HL-60/S4 treated with phorbol 12-myristate 13-acetate at 8.2 ng/mL for 4 days and 3 days (cell line): ENCODE data around the gene LIN9.
"Not testable (repeated sequence)": the region's sequence is repeated elsewhere in the genome, so short reads cannot be mapped to it uniquely, and the experiment has no call there.

Source experiments
- in situ Hi-C: fragments of 300-500 bp; cut with MboI; formaldehyde crosslinking; loops from 2 replicates; pipeline ENCODE4 v1.15.0; 2022; ENCODE audit warnings: low sequenced_read_pairs

Gene LIN9

DNA sequence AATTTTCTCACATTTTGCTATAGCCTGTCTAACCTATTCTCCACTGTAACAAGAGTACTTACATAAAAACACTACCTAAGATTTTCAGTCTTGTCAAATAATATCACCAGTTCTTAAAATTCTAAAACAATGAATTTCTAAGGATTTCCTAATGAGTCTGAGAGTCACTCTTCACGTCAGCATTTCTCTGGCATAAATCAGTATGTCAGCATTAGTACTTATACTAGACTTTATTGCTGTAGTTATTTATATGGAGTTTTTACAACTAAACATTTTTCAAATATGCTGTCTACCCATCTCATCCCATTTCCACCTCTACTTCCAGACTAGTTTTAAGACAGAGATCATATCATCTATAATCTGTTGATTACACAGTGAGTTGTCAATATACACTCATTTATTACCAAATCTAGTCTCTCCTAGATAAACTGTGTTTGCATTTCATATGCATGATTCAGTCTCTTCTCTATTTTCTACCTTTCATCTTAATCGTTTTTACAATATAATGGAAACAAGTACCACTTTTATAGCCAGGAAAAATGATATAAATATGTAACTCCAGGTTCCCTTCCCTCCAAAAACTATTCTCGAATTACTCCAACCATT, 32.8 kb downstream of the LIN9 start:
- in situ Hi-C loops: no loop called here

DNA sequence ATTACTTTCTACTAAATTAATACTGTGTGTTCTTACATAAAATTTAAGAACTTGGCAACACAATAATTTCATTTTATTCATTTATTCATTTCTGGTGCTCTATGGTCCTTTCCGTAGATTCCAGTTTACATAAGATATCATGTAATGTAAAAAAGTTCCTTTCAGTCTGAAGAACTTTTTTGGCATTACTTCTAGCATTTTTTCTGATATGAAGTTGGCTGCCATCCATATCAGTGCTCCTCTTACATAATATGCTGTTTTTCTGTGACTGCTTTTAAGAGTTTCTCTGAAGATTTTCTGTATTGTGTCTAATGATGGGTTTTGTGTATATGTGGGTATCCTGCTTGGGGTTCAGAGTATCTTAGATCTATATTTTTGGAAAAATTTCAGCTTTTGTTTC, 34.8 kb downstream of the LIN9 start:
- in situ Hi-C loops: no loop called here

DNA sequence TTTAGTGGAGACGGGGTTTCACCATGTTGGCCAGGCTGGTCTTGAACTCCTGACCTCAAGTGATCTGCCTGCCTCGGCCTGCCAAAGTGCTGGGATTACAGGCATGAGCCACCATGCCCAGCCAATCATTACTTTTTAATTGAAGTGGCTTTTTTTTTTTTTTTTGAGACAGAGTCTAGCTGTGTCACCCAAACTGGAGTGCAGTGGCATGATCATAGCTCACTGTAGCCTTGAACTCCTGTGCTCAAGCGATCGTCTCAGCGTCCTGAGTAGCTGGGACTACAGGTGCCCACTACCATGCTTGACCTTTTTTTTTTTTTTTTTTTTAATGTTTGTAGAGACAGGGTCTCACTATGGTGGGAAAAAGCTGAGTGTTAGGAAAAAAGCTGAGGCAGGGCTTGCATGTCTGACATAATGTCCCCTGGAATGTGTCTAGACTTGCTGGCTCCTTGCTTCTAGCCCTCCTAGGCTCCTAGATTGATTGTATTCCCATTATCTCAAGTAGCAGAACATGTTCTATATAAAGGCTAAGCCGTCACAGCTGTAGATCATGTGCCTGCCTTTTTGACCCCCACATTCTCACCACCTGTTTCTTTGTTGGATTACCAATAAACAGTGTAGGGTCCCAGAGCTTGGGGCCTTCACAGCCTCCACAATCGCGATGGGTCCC, 36.6 kb downstream of the LIN9 start:
- in situ Hi-C loops: not testable (repeated sequence)

DNA sequence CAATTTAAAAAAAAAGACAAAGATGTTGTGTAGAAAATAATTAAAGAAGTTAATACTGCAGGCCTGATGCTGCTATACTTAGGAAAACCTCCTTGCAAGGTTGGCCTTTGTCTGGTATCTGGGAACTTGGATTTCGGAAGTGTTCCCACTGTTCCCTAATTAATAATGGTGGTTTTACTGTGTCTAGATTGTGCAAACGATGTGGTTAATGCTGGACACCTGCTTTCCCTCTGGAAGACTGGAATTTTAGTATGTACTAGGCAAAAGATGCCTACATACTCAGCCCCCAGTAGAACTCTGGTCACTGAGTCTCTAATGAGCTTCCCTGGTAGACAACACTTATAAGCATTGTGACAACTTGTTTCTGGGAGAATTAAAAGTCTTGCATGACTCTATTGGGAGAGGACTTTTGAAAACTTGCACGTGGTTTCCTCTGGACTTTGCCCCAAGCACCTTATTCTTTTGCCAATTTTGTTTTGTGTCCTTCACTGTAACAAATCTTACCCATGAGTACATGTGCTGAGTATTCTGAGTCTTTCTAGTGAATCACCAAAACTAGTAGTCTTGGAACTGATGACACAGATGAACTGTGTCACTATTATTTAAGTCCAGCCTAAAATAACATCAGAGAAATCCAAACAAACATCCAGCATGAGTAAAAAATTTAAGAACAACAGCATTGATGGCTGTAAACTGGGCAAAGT, 40.4 kb downstream of the LIN9 start:
- in situ Hi-C loops: no loop called here

DNA sequence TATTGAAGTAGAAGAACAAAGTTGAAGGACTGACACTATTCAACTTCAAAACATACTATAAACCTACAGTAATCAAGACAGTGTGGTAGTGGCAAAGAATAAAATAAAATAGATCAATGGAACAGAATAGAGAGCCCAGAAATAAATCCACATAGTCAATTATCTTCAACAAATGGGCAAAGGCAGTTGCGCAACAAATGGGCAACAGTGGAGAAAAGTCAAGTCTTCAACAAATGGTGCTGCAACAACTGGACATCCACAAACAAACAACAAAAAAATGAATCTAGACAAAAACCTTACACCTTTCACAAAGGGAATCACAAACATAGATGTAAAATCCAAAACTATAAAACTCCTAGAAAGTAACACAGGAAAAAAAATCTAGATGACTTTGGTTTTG, 47.1 kb downstream of the LIN9 start:
- in situ Hi-C loops: no loop called here

DNA sequence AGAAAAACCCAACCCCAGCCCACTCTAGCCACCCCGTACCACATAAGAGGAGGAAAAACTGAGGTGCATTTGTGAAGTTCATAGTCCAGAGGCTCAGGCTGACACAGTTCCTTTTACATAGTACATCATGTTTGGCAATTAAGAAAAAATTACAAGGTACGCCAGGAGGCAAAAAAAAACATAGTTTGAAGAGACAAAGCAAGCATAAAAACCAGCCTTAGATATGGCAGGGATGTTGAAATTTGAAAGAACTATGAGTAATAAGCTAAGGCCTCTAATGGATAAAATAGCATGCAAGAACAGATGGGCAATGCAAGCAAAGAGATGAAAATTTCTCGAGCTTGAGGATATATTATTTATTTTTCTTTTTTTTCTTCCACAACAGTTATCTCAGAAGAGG, 53.6 kb downstream of the LIN9 start:
- in situ Hi-C loops: no loop called here

DNA sequence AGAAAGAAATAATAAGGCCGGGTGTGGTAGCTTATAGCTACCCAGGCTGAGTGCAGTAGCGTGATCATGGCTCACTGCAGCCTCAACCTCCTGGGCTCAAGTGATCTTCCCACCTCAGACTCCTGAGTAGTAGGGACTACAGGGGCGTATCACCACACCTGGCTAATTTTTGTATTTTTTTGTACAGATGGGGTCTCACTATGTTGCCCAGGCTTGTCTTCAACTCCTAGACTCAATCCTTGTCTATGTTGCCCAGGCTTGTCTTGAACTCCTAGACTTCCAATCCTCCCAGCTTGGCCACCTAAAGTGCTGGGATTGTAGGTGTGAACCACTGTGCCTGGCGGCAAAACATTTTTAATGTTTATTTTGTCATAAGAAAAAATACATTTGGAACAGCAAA, 55.0 kb downstream of the LIN9 start:
- in situ Hi-C loops: no loop called here

DNA sequence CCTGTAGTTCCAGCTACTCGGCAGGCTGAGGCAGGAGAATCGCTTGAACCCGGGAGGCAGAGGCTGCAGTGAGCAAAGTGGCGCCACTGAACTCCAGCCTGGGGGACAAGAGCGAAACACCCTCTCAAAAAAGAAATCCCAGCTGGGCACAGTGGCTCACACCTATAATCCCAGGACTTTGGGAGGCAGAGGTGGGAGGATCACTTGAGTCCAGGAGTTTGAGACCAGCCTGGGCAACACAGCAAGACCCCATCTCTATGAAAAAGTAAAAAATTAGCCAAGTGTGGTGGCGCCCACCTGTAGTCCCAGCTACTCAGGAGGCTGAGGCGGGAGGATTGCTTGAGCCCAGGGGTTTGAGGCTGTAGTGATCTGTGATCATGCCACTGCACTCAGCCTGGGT, 56.1 kb downstream of the LIN9 start:
- in situ Hi-C loops: not testable (repeated sequence)

DNA sequence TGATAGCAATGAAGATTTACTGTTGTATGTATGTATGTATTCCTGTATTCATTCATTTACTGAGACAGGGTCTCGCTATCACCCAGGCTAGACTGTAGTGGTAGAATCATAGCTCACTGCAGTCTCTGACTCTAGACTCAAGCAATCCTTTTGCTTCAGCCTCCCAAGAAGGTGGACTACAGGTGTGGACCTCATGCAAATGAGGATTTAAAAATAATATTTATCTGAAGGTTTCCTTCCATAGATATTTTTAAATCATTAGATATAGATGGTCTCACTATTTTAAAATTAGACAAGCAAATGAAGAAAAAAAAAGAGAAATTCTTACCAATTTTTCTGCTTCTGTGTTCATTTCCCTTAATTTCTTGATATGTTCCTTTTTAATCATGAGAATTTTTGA, 58.5 kb downstream of the LIN9 start:
- in situ Hi-C loops: no loop called here

DNA sequence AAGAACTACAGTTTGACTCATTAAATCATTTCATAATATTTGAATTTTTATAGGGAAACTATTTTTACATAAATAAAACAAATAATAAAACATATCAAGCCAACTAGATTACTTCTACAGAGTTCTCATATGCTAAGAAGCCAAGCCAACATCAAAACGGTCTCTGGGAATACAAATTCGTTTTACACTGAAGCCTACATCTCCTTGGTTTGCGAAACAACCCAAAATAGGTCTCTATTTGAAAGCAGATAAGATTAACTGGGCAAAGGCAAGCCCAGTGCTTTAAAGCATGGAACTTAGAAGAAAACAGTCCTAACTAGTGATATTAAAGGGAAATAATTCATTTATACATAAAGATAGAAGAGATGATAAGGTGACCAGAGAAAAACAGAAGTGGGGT, 60.2 kb downstream of the LIN9 start:
- in situ Hi-C loops: no loop called here

DNA sequence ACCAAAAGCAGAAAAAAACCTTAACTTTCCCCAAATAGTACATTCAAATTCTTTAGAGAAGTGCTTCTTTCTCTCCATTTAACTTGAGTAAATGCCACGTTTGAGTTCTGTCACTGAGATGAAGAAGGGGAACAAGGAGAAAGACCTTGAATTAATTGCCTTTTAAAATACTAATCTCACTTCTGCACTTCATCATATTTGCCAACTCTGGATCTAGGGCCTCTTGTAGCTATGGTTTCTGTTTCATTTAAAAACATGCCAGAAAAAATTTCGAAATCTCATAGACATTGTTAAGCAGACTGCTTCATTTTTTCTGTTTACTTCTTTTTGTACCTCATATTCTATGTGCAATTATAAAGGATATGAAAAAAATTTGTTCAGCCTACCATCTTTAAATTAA, 60.9 kb downstream of the LIN9 start:
- in situ Hi-C loops: no loop called here

DNA sequence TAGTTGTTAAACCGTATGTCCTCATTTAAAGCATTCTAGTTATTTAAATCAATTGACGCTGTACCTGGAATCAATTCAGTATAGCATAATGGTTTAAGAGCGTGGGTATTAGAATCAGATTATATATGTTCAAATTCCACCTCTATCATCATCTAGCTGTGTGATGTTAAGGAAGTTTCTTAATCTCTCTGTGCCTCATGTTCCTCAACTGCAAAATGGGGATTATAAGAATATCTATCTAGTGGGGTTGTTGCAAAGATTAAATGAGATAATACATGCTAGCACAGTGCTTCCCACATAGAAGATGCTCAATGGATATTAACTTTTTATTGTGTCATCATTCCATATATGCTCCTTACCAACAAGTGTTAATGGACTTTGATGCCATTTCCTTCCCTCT, 69.5 kb downstream of the LIN9 start:
- in situ Hi-C loops: no loop called here

DNA sequence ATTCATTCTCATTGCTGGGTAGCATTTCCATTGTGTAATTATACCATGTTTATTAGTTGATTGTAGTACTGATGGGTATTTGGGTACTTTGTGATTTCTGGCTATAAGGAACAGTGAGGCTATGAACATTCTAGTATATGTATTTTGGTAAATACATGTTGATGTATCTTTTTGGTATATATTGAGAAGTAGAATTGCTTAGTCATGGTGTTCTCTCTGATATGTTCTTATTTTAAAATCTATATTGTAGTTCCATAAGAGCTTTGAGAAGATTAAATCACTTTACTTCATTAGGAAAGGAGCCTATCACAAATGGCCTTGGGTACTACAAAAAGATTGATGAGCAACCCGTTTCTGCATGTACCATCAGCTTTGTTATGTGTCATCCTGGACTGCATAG, 72.1 kb downstream of the LIN9 start:
- in situ Hi-C loops: no loop called here

DNA sequence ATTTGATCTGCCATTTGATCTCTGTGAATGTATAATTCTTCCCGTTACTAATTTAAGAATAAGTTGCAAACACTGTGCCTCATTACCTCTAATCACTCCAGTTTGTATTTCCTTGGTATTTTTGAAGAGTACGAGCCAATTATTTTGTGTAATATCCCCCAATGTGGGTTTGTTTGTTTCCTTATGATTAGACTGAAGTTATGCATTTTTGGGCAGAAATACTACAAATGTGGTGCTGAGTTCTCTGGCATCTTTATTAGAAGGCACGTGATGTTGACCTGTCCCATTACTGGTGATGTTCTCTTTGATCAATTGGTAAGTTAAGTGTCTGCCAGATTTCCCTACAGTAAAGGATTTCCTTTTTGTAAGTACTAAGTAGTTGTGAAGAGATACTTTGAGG, 75.2 kb downstream of the LIN9 start:
- in situ Hi-C loops: no loop called here

DNA sequence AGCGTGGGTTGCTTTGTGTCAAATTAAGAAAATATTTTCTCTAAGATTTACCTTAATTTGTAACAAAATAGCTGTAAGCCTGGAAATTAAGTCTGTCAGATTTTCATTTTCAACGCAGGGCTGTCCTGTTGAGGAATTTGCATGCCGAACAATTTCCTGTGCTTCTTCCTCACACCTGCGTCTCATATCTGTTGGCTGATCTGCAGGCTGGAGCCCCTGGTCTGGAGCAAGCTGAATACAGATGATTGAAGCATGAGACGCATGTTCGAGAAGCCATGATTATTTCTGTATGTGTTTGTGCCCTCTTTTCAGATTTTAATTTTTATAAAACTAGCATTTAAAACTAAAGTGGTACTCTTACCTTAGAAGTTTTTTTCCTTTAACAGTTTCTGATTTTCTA, 75.7 kb downstream of the LIN9 start:
- in situ Hi-C loops: no loop called here

DNA sequence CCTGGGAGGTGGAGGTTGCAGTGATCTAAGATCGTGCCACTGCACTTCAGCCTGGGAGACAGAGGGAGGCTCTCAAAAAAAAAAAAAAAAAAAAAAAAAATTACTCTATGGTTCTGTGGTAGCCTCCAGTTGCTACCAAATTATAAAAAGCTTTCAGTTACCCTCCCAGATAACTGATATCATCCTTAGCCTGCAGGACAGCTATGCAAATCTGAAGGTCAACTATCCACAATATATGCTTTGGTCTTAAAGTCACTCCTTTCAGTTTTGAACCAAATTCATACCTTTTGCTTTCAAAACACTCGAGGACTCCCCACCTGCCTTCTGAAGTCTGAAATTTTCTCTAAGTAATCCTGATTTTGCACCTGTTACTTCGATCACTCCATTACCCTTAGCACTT, 82.4 kb downstream of the LIN9 start:
- in situ Hi-C loops: no loop called here

DNA sequence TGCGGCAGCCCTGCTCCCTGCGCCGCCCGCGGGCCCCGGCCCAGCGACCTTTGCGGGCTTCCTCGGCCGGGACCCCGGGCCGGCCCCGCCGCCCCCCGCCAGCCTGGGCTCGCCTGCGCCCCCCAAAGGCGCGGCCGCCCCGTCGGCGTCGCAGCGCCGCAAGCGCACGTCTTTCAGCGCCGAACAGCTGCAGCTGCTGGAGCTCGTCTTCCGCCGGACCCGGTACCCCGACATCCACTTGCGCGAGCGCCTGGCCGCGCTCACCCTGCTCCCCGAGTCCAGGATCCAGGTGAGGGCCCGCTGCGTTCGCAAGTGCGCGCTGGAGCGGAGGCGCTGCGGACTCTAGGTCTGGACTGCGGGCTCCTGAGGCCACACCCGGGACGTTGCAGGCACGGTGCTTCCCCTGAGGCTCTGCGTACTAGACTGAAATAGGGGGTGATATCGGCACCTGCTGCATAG, 85.1 kb downstream of the LIN9 start:
- in situ Hi-C loops: no loop called here

DNA sequence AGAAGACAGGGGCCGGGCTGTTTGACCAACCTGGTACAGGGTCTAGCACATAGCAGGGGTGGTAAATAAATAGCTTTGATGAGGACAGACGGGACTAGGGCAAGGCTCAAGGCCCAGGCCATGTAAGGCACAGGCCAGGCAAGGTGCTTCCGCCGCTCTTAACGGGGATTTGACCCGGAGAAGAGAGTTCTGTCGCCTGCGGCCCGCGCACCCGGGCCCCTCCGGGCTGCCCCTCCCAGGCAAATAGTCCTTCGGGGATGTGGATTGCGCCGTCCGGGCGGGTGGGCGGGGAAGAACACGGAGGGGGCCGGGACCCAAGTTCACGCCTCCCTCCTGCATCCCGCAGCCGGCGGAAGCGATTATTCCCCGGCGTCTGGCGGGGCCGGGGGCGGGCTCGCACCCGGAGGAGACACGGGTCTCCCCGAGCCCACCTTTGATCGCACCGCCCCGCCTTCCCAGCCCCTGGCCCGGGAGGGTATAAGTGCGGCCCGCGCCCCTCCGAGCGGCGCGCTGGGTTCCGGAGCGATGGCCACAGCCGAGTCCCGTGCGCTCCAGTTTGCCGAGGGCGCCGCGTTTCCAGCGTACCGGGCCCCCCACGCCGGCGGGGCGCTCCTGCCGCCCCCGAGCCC, 85.7 kb downstream of the LIN9 start, which contains the start of gene MIXL1:
TSS of gene MIXL1 (plus strand) at position 508 of the 629 bp plus-strand sequence. CDS start at position 526, 18 bp downstream.
- in situ Hi-C loops: no loop called here

DNA sequence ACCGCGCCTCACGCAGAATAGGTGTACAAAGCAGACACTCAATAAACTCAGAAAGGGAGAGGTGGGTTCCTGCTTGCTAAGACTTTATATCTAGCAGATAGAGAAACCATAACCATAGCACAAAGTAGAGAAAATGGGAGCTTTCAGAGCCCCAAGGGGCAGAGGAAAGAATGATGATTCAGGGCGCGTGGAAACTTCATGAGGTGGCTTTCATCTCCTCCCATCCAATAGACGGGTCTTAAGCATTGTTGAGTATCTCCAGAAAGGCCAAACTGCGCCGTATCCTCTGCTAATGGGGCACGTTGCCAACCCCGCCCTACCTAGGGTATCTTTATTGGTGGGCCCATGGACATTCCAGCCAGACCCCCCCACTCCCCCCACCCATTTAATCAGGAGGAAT, 86.3 kb downstream of the LIN9 start:
- in situ Hi-C loops: no loop called here

DNA sequence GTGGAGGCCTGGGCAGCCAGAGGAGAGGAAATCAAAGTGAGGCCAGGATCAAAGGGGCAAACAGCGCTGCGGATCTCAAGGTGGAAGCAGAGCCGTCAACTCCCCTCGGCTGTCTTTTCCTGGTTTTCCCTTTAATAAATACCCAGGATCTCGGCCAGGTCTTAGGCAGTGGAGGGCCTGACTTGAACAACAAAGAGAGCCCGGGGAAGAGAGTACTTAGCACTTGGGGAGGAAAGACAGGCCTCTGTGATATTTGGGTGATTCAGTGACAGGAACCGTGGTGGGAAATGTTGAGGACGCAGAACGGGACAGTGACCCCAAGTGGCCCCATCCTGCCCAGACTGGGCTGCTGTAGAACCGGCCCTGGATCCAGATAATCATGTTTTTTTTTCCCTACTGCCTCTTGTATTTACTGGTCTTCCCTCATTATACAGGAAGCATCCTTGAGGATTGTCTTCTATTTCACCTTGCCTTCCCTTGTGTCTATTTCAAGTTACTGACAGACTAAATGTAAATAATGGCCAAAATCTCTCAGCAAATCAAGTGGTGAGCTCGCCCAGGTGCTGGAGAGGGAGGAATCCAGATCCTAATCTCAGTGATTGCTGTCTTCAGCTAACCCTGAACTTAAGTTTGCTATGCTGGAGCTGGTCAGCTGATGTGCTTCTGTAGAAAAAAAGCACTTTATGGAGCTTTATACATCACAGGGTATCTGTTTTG, 88.3 kb downstream of the LIN9 start:
- in situ Hi-C loops: no loop called here

DNA sequence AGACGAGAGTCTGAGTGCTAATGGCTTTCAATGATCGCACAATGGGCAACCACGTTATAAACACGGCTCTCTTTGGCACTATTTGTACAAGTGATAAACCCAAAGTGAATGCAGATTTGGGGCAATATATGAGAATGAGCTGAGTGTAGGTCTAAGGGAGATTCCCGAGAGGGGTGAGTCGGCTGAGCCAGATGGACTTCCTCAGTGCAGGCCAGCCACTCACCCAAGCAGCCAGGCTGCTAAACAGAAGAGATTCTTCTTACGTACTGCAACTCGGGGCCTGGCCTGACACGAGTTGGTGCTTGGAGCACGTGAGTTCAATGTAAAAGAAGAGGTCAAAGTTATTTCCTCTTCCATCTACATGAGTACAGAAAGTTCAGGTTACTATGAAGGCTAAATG, 91.7 kb downstream of the LIN9 start:
- in situ Hi-C loops: no loop called here
